ENCODE measurements around the gene PNMA1.
A peak's percentile ranks its signal among the peaks of the same experiment; 100 is the strongest.

PNMA1 gene

DNA sequence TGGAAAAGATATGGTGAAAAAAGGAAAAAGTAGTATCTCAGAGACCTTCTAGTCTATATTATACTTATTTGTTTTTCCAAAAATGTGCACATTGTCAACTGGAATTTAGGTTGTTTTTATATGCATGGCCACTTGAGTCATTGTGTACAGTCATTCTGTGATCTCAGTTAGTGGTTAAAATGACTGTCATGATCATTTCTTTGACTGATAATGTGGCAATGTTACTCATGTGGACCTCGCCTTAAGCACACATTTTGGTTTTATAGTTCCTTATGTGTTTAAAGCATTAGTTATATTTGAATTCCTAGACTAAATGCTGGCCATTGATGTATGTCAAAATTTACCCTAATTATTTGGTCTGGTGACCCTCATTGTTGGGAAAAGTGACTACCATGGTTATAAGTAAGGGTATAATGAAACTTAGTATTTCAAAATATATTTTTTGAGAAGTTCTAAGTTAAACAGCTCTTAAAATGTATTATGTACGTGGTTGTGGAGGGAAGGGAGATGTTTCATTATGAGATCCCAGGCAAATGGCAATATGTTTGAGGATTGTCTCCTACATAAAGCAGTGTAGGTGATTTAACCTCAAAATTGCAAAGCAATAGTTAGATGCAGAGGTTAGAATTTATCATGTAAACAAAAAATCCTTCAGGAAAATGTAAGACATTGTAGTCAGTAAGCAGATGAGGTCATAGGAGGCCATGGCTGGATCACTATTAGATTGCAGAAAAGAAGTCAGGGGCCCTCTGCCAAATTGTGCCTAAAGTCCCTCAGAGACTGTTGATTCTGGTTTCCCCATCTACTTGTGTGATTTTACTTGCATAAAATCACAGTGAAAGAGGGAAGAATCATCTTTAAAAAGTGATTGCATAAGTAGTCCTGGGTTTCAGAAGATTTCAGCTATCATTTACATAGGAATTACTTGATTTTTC lies 17.5 kb downstream of the PNMA1 start:
- no peak overlapping the region for H3K4me3 ChIP-seq (ENCODE audit: low read length)
- H4K5ac ChIP-seq (ENCODE audit: low read length), result no peak overlapping the region
- H3K36me3 ChIP-seq (ENCODE audit: control insufficient read depth, insufficient read depth, low read length), result no peaks in the 10 kb centered on the region
- no peak overlapping the region for H2BK15ac ChIP-seq (replicated peaks; ENCODE audit: low read depth)
- no peak overlapping the region for H2AK5ac ChIP-seq (ENCODE audit: low read length)
- H4K8ac ChIP-seq (ENCODE audit: low read depth, low read length), result no peak overlapping the region
- no peak overlapping the region for H3K56ac ChIP-seq (ENCODE audit: low read length)
- no peaks in the 10 kb centered on the region for H3K79me1 ChIP-seq (ENCODE audit: low read length)
- H3K9ac ChIP-seq (ENCODE audit: low read length), result no peak overlapping the region
- H3K27ac ChIP-seq (ENCODE audit: low read depth, low read length), result no peak overlapping the region
- H3K4me2 ChIP-seq (ENCODE audit: low read length), result no peak overlapping the region
- H3K27me3 ChIP-seq (ENCODE audit: insufficient read depth, low read length, poor library complexity), result no peaks in the 10 kb centered on the region
- no peak overlapping the region for H2BK120ac ChIP-seq (ENCODE audit: low read depth, low read length)
- no peaks in the 10 kb centered on the region for H3K4me1 ChIP-seq (ENCODE audit: control insufficient read depth, low read depth, low read length)
- H3K79me2 ChIP-seq (ENCODE audit: control insufficient read depth, insufficient read depth, low read length), result no peaks in the 10 kb centered on the region
- no peak for DNase-seq
- H2BK5ac ChIP-seq (ENCODE audit: low read length), result no peak overlapping the region
- H3K4ac ChIP-seq (ENCODE audit: low read depth, low read length), result no peak overlapping the region
- no peak overlapping the region for H3K23ac ChIP-seq (ENCODE audit: low read length)
- 100% methylated on average over 1 of the region's 2 CpGs for WGBS (ENCODE audit: extremely low coverage, insufficient coverage, low lambda C conversion rate)
- H3K18ac ChIP-seq (ENCODE audit: low read length), result no peak overlapping the region

DNA sequence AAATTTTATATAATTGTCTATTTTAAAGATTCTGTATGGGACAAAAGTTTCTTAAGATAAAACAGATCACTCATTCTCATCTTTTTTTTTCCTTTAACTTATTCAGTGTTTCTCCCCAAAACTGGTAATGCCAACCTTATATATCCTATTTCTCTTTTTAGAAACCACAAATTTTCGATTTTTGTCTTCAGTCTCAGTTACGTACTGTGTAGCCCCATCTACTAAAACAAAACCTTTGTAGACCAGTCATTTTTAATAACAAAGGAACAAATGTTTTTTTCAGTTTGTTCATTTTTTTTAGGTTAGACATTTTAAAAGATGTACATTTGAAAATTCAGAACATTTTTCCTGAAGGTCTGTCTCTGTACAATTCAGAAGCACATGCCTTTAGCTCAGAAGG lies 18.2 kb downstream of the PNMA1 start:
- H3K4me2 ChIP-seq (ENCODE audit: low read length), result no peak overlapping the region
- H2BK5ac ChIP-seq (ENCODE audit: low read length), result no peak overlapping the region
- H3K18ac ChIP-seq (ENCODE audit: low read length), result no peak overlapping the region
- H4K8ac ChIP-seq (ENCODE audit: low read depth, low read length), result no peak overlapping the region
- no CpG with 5 or more reads among the region's 2 CpGs for WGBS (ENCODE audit: extremely low coverage, insufficient coverage, low lambda C conversion rate)
- no peaks in the 10 kb centered on the region for H3K4me1 ChIP-seq (ENCODE audit: control insufficient read depth, low read depth, low read length)
- no peak overlapping the region for H3K9ac ChIP-seq (ENCODE audit: low read length)
- H3K36me3 ChIP-seq (ENCODE audit: control insufficient read depth, insufficient read depth, low read length), result no peaks in the 10 kb centered on the region
- H3K4me3 ChIP-seq (ENCODE audit: low read length), result no peak overlapping the region
- no peak overlapping the region for H3K4ac ChIP-seq (ENCODE audit: low read depth, low read length)
- H3K27ac ChIP-seq (ENCODE audit: low read depth, low read length), result no peak overlapping the region
- H3K79me2 ChIP-seq (ENCODE audit: control insufficient read depth, insufficient read depth, low read length), result no peaks in the 10 kb centered on the region
- no peak overlapping the region for H3K23ac ChIP-seq (ENCODE audit: low read length)
- no peaks in the 10 kb centered on the region for H3K27me3 ChIP-seq (ENCODE audit: insufficient read depth, low read length, poor library complexity)
- H3K56ac ChIP-seq (ENCODE audit: low read length), result no peak overlapping the region
- no peak for DNase-seq
- H4K5ac ChIP-seq (ENCODE audit: low read length), result no peak overlapping the region
- H2AK5ac ChIP-seq (ENCODE audit: low read length), result no peak overlapping the region
- H2BK120ac ChIP-seq (ENCODE audit: low read depth, low read length), result no peak overlapping the region
- H2BK15ac ChIP-seq (replicated peaks; ENCODE audit: low read depth), result no peak overlapping the region
- no peaks in the 10 kb centered on the region for H3K79me1 ChIP-seq (ENCODE audit: low read length)

DNA sequence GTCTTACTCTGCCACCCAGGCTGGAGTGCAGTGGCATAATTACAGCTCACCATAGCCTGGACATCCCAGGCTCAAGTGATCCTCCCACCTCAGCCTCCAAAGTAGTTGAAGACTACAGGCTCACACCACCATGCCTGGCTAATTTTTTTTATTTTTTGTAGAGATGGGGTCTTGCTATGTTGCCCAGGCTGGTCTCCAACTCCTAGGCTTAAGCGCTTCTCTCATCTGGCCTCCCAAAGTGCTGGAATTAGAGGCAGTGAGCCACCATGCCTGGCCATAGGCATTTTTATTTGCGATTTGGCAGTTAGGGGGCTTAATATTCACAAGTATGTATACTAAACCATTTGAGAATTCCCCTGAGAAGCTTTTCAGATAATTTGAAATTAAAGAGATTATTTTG lies 19.1 kb downstream of the PNMA1 start:
- no peak for DNase-seq
- H2BK120ac ChIP-seq (ENCODE audit: low read depth, low read length), result no peak overlapping the region
- no peak overlapping the region for H3K27ac ChIP-seq (ENCODE audit: low read depth, low read length)
- H2BK5ac ChIP-seq (ENCODE audit: low read length), result no peak overlapping the region
- H2BK15ac ChIP-seq (replicated peaks; ENCODE audit: low read depth), result no peak overlapping the region
- H3K23ac ChIP-seq (ENCODE audit: low read length), result no peak overlapping the region
- no peaks in the 10 kb centered on the region for H3K79me1 ChIP-seq (ENCODE audit: low read length)
- WGBS (ENCODE audit: extremely low coverage, insufficient coverage, low lambda C conversion rate), result no CpG with 5 or more reads among the region's 2 CpGs
- H3K18ac ChIP-seq (ENCODE audit: low read length), result no peak overlapping the region
- H3K36me3 ChIP-seq (ENCODE audit: control insufficient read depth, insufficient read depth, low read length), result no peaks in the 10 kb centered on the region
- H3K4ac ChIP-seq (ENCODE audit: low read depth, low read length), result no peak overlapping the region
- H2AK5ac ChIP-seq (ENCODE audit: low read length), result no peak overlapping the region
- no peaks in the 10 kb centered on the region for H3K27me3 ChIP-seq (ENCODE audit: insufficient read depth, low read length, poor library complexity)
- no peak overlapping the region for H3K4me3 ChIP-seq (ENCODE audit: low read length)
- no peaks in the 10 kb centered on the region for H3K4me1 ChIP-seq (ENCODE audit: control insufficient read depth, low read depth, low read length)
- no peak overlapping the region for H3K4me2 ChIP-seq (ENCODE audit: low read length)
- no peak overlapping the region for H4K5ac ChIP-seq (ENCODE audit: low read length)
- H3K56ac ChIP-seq (ENCODE audit: low read length), result no peak overlapping the region
- no peak overlapping the region for H3K9ac ChIP-seq (ENCODE audit: low read length)
- H3K79me2 ChIP-seq (ENCODE audit: control insufficient read depth, insufficient read depth, low read length), result no peaks in the 10 kb centered on the region
- H4K8ac ChIP-seq (ENCODE audit: low read depth, low read length), result peak overlapping the region; percentile 13

DNA sequence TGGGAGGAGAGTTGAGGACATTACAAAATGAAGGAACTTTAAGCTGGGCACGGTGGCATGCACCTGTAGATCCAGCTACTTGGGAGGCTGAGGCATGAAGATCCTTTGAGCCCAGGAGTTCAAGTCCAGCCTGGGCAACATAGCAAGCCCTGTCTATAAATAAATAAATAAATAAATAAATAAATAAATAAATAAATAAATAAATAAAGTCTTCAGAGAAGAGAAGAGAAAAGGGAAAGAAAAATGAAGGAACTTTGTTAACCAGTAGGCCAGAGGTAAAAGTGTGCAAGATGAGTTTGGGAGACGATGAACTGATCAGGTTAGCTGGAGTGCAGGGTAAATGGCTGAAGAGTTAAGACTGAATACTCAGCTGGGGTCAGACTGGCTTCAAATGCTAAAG lies 20.1 kb downstream of the PNMA1 start:
- Histone ChIP-seq H3K18ac (ENCODE audit: low read length) (no peak overlapping the region), H3K4me1 (ENCODE audit: control insufficient read depth, low read depth, low read length) (no peaks in the 10 kb centered on the region), H3K4me2 (ENCODE audit: low read length) (no peak overlapping the region), H3K4ac (ENCODE audit: low read depth, low read length) (no peak overlapping the region), H3K27me3 (ENCODE audit: insufficient read depth, low read length, poor library complexity) (no peaks in the 10 kb centered on the region), H3K56ac (ENCODE audit: low read length) (no peak overlapping the region), H4K5ac (ENCODE audit: low read length) (no peak overlapping the region), H3K27ac (ENCODE audit: low read depth, low read length) (no peak overlapping the region), H2AK5ac (ENCODE audit: low read length) (no peak overlapping the region), H3K79me2 (ENCODE audit: control insufficient read depth, insufficient read depth, low read length) (no peaks in the 10 kb centered on the region), H3K79me1 (ENCODE audit: low read length) (no peaks in the 10 kb centered on the region), H2BK5ac (ENCODE audit: low read length) (no peak overlapping the region), H3K9ac (ENCODE audit: low read length) (no peak overlapping the region), H4K8ac (ENCODE audit: low read depth, low read length) (no peak overlapping the region), H2BK15ac (replicated peaks; ENCODE audit: low read depth) (no peak overlapping the region), H2BK120ac (ENCODE audit: low read depth, low read length) (no peak overlapping the region), H3K23ac (ENCODE audit: low read length) (no peak overlapping the region), H3K36me3 (ENCODE audit: control insufficient read depth, insufficient read depth, low read length) (no peaks in the 10 kb centered on the region), H3K4me3 (ENCODE audit: low read length) (no peak overlapping the region)
- WGBS (ENCODE audit: extremely low coverage, insufficient coverage, low lambda C conversion rate), result no CpG with 5 or more reads among the region's 2 CpGs
- no peak for DNase-seq

DNA sequence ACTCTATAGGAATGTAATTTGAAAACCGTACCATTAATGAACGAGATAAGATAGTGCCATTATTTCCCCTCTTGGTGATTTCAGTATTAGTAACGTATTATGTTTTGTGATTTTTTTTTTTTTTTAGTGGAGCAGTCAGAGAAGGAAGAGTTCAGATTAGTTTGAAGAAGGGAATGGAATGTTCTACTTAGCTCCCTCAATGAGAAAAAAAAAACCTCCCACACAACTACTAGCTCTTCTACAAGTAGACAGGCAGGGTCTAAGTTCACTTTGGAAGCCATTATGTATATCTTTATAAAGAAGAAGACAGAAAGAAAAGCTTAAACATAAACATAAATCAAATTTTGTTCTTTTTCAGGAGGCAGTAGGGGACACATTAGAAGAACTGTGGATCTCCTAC lies 27.3 kb downstream of the PNMA1 start:
- H2BK120ac ChIP-seq (ENCODE audit: low read depth, low read length), result no peak overlapping the region
- H3K4me2 ChIP-seq (ENCODE audit: low read length), result no peak overlapping the region
- no peak overlapping the region for H3K9ac ChIP-seq (ENCODE audit: low read length)
- H3K18ac ChIP-seq (ENCODE audit: low read length), result no peak overlapping the region
- no peaks in the 10 kb centered on the region for H3K79me1 ChIP-seq (ENCODE audit: low read length)
- H2BK15ac ChIP-seq (replicated peaks; ENCODE audit: low read depth), result no peak overlapping the region
- H4K5ac ChIP-seq (ENCODE audit: low read length), result no peak overlapping the region
- no peak overlapping the region for H3K4ac ChIP-seq (ENCODE audit: low read depth, low read length)
- H3K56ac ChIP-seq (ENCODE audit: low read length), result no peak overlapping the region
- no CpG with 5 or more reads among the region's 3 CpGs for WGBS (ENCODE audit: extremely low coverage, insufficient coverage, low lambda C conversion rate)
- no peaks in the 10 kb centered on the region for H3K27me3 ChIP-seq (ENCODE audit: insufficient read depth, low read length, poor library complexity)
- H2BK5ac ChIP-seq (ENCODE audit: low read length), result no peak overlapping the region
- H3K79me2 ChIP-seq (ENCODE audit: control insufficient read depth, insufficient read depth, low read length), result no peaks in the 10 kb centered on the region
- H2AK5ac ChIP-seq (ENCODE audit: low read length), result no peak overlapping the region
- DNase-seq, result no peak
- H3K36me3 ChIP-seq (ENCODE audit: control insufficient read depth, insufficient read depth, low read length), result no peaks in the 10 kb centered on the region
- no peak overlapping the region for H3K23ac ChIP-seq (ENCODE audit: low read length)
- no peak overlapping the region for H3K4me3 ChIP-seq (ENCODE audit: low read length)
- H3K27ac ChIP-seq (ENCODE audit: low read depth, low read length), result no peak overlapping the region
- no peaks in the 10 kb centered on the region for H3K4me1 ChIP-seq (ENCODE audit: control insufficient read depth, low read depth, low read length)
- H4K8ac ChIP-seq (ENCODE audit: low read depth, low read length), result no peak overlapping the region

DNA sequence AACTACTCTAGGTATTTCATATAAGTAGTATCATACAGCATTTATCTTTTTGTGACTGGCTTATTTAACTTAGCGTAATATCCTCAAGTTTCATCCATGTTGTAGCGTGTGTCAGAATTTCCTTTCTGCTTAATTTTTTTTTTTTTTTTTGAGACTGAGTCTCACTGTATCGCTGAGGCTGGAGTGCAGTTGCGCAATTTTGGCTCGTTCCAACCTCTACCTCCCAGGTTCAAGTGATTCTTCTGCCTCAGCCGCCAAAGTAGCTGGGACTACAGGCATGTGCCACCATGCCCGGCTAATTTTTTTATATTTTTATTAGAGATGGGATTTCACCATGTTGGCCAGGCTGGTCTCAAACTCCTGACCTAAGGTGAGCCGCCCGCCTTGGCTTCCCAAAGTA lies 28.9 kb downstream of the PNMA1 start:
- H3K18ac ChIP-seq (ENCODE audit: low read length), result no peak overlapping the region
- H3K4ac ChIP-seq (ENCODE audit: low read depth, low read length), result no peak overlapping the region
- H4K5ac ChIP-seq (ENCODE audit: low read length), result no peak overlapping the region
- no peak overlapping the region for H3K4me3 ChIP-seq (ENCODE audit: low read length)
- no peak overlapping the region for H2AK5ac ChIP-seq (ENCODE audit: low read length)
- no peaks in the 10 kb centered on the region for H3K4me1 ChIP-seq (ENCODE audit: control insufficient read depth, low read depth, low read length)
- H3K79me1 ChIP-seq (ENCODE audit: low read length), result no peaks in the 10 kb centered on the region
- H3K27me3 ChIP-seq (ENCODE audit: insufficient read depth, low read length, poor library complexity), result no peaks in the 10 kb centered on the region
- DNase-seq, result no peak
- no peak overlapping the region for H3K4me2 ChIP-seq (ENCODE audit: low read length)
- no peaks in the 10 kb centered on the region for H3K79me2 ChIP-seq (ENCODE audit: control insufficient read depth, insufficient read depth, low read length)
- no peak overlapping the region for H3K9ac ChIP-seq (ENCODE audit: low read length)
- no peak overlapping the region for H3K56ac ChIP-seq (ENCODE audit: low read length)
- no CpG with 5 or more reads among the region's 9 CpGs for WGBS (ENCODE audit: extremely low coverage, insufficient coverage, low lambda C conversion rate)
- H2BK120ac ChIP-seq (ENCODE audit: low read depth, low read length), result no peak overlapping the region
- H2BK5ac ChIP-seq (ENCODE audit: low read length), result no peak overlapping the region
- H2BK15ac ChIP-seq (replicated peaks; ENCODE audit: low read depth), result no peak overlapping the region
- H4K8ac ChIP-seq (ENCODE audit: low read depth, low read length), result no peak overlapping the region
- no peak overlapping the region for H3K27ac ChIP-seq (ENCODE audit: low read depth, low read length)
- no peak overlapping the region for H3K23ac ChIP-seq (ENCODE audit: low read length)
- no peaks in the 10 kb centered on the region for H3K36me3 ChIP-seq (ENCODE audit: control insufficient read depth, insufficient read depth, low read length)
